ENCODE measurements around the gene C11orf42.

Gene C11orf42

DNA sequence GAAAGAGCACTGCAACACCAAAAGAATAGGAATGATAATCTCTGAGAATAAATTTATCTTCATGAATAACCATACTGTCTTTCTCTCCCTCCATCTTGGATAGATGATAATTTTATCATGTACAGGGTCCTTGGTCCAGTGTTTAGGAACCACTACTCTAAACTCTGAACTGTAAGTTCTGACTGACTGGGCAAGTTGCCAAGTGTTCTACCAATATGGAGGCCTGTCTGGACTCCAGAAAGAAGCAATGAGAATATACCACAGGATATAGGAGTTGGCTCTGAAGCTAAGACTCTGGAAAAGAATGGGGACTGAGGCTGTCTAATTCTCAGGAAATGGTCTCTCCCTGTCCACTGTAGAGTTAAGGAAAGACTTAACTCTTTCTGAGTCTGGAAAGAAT, 27.5 kb downstream of the C11orf42 start:
- TF ChIP-seq, protein P1, sequence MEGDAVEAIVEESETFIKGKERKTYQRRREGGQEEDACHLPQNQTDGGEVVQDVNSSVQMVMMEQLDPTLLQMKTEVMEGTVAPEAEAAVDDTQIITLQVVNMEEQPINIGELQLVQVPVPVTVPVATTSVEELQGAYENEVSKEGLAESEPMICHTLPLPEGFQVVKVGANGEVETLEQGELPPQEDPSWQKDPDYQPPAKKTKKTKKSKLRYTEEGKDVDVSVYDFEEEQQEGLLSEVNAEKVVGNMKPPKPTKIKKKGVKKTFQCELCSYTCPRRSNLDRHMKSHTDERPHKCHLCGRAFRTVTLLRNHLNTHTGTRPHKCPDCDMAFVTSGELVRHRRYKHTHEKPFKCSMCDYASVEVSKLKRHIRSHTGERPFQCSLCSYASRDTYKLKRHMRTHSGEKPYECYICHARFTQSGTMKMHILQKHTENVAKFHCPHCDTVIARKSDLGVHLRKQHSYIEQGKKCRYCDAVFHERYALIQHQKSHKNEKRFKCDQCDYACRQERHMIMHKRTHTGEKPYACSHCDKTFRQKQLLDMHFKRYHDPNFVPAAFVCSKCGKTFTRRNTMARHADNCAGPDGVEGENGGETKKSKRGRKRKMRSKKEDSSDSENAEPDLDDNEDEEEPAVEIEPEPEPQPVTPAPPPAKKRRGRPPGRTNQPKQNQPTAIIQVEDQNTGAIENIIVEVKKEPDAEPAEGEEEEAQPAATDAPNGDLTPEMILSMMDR (conservative IDR thresholded peaks at IDR 0.05; ENCODE audit: low read depth, low read length), result no peak
- H3K4me3 ChIP-seq (ENCODE audit: low read depth, low read length), result no peak overlapping the region
- no peak for DNase-seq (ENCODE audit: low read depth)

DNA sequence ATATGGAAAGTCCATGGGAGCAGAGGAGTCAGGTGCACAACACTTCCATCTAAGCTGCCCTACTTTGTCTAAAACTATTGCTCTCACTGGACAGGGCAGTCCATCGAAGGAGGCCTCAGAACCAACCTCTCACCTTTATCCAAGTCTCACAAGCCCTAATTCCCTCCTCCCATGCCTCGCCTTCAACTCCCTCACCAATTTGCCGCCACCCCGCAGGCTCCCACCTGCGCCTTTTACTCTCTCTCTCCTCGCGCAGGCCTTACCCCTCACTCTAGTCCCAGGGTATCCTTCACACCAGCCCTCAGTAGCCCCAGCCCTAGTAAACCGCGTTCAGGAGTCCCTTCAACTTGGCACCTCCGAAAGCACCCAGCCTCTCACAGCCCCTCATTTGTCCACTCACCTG, 28.6 kb downstream of the C11orf42 start:
- DNase-seq (ENCODE audit: low read depth), result no peak
- TF ChIP-seq, protein P1 (conservative IDR thresholded peaks at IDR 0.05; ENCODE audit: low read depth, low read length), result no peak
- H3K4me3 ChIP-seq (ENCODE audit: low read depth, low read length), result peak overlapping the region; percentile 87

DNA sequence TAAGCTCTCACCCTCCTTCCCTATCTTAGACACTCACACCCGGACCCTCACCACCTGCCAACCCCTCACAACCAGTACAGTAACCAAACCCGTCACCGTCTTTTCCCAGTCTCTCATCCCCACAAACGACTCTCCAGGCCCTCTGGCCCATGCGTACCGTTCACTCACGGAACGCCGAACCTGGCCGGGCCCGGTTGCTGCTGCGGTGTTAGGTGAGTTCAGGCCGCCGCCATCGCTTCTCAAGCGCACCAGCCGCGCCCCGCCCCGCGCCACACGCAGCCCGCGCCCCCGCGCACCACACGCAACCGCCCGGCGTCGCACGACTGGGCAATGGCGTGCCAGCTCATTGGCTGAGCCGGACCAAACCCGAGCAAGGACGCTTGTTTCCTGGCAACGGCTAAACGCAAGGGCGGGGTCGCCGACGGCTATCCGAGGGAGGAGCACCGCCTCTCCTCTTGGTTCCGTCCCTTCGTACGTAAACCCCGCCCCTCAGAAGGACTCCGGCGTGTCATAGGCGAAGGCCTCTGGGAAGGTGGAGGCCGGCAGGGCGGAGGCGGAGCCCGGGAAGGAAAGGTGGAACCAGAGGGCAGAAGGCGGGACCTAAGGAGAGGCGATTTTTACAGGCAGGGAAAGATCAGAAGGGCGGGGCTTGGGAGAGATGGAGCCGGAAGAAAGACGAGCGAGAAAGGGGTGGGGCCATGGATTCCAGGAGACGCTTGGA, 29.2 kb downstream of the C11orf42 start, which contains the start of gene FHIP1B:
Gene FHIP1B (minus strand): TSS at position 250 of the 721 bp plus-strand sequence. CDS start 10,120 bp downstream, outside the sequence.
- peak; percentile 100 for DNase-seq (ENCODE audit: low read depth)
- TF ChIP-seq, protein P1 (conservative IDR thresholded peaks at IDR 0.05; ENCODE audit: low read depth, low read length), result no peak
- peak within 1 kb of the TSS; percentile 87 for H3K4me3 ChIP-seq (ENCODE audit: low read depth, low read length)

DNA sequence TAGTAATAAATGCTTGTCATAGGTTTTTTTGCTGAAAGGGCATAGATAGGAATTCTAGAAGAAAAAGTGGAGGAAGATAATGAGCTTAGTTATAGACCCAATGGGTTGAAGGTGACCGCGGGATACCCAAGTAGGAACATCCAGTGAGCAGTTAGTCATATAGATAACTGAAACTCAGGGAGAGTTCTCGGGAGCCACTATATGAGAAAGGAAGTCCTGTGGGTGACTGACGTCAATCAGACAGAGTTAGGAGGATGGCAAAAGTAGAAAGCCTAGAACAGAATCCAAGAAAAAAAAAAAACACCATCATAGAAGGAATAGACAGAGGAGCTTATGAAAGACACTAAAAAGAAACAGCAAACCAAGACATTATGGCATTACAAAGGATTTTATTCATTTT, 31.9 kb downstream of the C11orf42 start:
- no peak for DNase-seq (ENCODE audit: low read depth)
- TF ChIP-seq, protein P1 (conservative IDR thresholded peaks at IDR 0.05; ENCODE audit: low read depth, low read length), result no peak
- H3K4me3 ChIP-seq (ENCODE audit: low read depth, low read length), result no peak overlapping the region

DNA sequence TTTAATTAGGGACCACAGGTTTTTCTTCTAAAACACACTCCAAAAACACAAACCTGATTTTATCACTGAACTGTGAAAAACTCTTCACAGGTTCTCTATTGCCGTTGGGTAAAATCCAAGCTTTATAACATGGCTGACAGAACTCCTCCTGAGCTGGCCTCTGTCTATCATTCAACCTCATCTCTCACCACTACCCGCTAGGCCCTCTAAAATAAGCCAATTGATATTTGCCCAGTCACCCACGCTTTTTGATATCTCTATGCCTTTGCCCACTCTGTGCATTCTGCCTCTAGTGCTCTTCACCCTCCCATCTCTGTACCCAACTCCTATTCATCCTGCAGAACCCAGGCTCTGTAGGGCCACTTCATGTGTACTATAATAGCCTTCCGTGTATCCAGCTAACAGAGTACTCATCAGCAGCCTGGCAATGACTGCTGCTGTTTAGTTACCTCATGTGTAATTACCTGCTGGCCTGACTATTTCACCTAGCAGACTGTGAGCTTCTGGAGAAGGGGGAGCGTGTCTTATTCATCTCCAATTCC, 32.5 kb downstream of the C11orf42 start:
- no peak overlapping the region for H3K4me3 ChIP-seq (ENCODE audit: low read depth, low read length)
- TF ChIP-seq, protein P1 (conservative IDR thresholded peaks at IDR 0.05; ENCODE audit: low read depth, low read length), result no peak
- DNase-seq (ENCODE audit: low read depth), result no peak

DNA sequence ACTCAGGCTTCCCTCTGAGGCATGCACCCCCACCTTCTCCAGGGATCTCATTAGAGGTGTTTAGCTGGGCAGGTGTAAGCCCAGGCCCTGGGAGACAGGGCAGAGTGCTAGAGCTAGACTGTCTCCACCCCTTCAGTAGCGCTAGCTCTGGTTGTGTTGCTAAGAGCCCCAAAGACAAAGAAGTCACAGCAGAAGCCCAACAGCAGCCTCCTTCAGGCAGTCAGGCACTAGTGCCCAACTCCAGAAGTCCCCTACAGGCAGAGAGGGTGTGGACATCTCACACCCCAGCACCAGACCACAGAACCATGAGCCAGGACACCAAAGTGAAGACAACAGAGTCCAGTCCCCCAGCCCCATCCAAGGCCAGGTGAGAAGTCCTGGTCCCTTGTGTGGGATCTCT, 33.5 kb downstream of the C11orf42 start, which contains the start of gene CNGA4:
Gene CNGA4 (plus strand): TSS at position 188 of the 400 bp plus-strand sequence. CDS start 118 bp downstream, at position 306.
- no peak for DNase-seq (ENCODE audit: low read depth)
- no peak within 1 kb of the TSS for H3K4me3 ChIP-seq (ENCODE audit: low read depth, low read length)
- TF ChIP-seq, protein P1 (conservative IDR thresholded peaks at IDR 0.05; ENCODE audit: low read depth, low read length), result no peak
